ENCODE data around the gene HNRNPA1. TPM values are rescaled to one million over a fixed set of nuclear protein-coding genes. Genes with fewer than 3 reads are reported as not detected.

HNRNPA1 gene
- total RNA-seq, 1 experiment from 2014 or later = 2,589 TPM

DNA sequence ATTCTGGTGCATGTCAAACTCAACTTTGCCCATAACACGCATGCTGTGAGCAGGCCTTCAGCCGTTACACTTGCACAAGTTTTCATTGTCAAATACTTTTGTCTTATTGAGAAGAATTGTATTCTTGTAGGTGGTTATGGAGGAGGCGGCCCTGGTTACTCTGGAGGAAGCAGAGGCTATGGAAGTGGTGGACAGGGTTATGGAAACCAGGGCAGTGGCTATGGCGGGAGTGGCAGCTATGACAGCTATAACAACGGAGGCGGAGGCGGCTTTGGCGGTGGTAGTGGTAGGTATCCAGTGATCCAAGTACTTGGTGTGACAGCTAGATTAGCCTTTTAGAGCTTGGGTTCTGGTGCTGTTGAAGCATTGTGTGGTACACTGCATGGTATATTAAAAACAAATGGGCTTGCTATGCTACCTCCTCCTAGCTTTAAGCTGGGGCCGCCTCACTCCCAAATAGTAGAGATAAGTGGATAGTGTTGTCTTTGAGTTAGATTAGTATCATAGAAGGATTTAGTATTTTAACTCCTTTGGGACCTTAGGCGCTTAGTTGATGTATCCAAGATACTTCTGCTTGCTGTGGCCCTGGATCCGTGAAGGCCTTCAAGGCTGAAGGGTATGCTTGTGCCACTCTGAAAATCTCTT, 2.5 kb downstream of the HNRNPA1 start (continued):
- TF ChIP-seq, protein P1, sequence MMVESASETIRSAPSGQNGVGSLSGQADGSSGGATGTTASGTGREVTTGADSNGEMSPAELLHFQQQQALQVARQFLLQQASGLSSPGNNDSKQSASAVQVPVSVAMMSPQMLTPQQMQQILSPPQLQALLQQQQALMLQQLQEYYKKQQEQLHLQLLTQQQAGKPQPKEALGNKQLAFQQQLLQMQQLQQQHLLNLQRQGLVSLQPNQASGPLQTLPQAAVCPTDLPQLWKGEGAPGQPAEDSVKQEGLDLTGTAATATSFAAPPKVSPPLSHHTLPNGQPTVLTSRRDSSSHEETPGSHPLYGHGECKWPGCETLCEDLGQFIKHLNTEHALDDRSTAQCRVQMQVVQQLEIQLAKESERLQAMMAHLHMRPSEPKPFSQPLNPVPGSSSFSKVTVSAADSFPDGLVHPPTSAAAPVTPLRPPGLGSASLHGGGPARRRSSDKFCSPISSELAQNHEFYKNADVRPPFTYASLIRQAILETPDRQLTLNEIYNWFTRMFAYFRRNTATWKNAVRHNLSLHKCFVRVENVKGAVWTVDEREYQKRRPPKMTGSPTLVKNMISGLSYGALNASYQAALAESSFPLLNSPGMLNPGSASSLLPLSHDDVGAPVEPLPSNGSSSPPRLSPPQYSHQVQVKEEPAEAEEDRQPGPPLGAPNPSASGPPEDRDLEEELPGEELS (CRISPR knock-in tag; IDR thresholded peaks at IDR 0.05) = no peak
- TF ChIP-seq, protein P2, sequence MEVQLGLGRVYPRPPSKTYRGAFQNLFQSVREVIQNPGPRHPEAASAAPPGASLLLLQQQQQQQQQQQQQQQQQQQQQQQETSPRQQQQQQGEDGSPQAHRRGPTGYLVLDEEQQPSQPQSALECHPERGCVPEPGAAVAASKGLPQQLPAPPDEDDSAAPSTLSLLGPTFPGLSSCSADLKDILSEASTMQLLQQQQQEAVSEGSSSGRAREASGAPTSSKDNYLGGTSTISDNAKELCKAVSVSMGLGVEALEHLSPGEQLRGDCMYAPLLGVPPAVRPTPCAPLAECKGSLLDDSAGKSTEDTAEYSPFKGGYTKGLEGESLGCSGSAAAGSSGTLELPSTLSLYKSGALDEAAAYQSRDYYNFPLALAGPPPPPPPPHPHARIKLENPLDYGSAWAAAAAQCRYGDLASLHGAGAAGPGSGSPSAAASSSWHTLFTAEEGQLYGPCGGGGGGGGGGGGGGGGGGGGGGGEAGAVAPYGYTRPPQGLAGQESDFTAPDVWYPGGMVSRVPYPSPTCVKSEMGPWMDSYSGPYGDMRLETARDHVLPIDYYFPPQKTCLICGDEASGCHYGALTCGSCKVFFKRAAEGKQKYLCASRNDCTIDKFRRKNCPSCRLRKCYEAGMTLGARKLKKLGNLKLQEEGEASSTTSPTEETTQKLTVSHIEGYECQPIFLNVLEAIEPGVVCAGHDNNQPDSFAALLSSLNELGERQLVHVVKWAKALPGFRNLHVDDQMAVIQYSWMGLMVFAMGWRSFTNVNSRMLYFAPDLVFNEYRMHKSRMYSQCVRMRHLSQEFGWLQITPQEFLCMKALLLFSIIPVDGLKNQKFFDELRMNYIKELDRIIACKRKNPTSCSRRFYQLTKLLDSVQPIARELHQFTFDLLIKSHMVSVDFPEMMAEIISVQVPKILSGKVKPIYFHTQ (CRISPR knock-in tag; IDR thresholded peaks at IDR 0.05) = peak; percentile 61; the same call in 1 of the 2 replicates
- no peak for TF ChIP-seq ELF4 (CRISPR knock-in tag; IDR thresholded peaks at IDR 0.05; ENCODE audit: low read depth)
- TF ChIP-seq TP53 (CRISPR knock-in tag; IDR thresholded peaks at IDR 0.05) = no peak
- TF ChIP-seq, protein P3, sequence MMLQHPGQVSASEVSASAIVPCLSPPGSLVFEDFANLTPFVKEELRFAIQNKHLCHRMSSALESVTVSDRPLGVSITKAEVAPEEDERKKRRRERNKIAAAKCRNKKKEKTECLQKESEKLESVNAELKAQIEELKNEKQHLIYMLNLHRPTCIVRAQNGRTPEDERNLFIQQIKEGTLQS (CRISPR knock-in tag; conservative IDR thresholded peaks at IDR 0.05) = no peak
- TF ChIP-seq, protein P4, sequence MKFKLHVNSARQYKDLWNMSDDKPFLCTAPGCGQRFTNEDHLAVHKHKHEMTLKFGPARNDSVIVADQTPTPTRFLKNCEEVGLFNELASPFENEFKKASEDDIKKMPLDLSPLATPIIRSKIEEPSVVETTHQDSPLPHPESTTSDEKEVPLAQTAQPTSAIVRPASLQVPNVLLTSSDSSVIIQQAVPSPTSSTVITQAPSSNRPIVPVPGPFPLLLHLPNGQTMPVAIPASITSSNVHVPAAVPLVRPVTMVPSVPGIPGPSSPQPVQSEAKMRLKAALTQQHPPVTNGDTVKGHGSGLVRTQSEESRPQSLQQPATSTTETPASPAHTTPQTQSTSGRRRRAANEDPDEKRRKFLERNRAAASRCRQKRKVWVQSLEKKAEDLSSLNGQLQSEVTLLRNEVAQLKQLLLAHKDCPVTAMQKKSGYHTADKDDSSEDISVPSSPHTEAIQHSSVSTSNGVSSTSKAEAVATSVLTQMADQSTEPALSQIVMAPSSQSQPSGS (CRISPR knock-in tag; IDR thresholded peaks at IDR 0.05; ENCODE audit: borderline replicate concordance, low read depth) = no peak
- TF ChIP-seq NR2C2 (CRISPR knock-in tag; IDR thresholded peaks at IDR 0.05) = no peak
- no peak for TF ChIP-seq ETV6 (CRISPR knock-in tag; IDR thresholded peaks at IDR 0.05)
- TF ChIP-seq, protein P5, sequence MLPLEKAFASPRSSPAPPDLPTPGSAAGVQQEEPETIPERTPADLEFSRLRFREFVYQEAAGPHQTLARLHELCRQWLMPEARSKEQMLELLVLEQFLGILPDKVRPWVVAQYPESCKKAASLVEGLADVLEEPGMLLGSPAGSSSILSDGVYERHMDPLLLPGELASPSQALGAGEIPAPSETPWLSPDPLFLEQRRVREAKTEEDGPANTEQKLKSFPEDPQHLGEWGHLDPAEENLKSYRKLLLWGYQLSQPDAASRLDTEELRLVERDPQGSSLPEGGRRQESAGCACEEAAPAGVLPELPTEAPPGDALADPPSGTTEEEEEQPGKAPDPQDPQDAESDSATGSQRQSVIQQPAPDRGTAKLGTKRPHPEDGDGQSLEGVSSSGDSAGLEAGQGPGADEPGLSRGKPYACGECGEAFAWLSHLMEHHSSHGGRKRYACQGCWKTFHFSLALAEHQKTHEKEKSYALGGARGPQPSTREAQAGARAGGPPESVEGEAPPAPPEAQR (CRISPR knock-in tag; IDR thresholded peaks at IDR 0.05) = no peak
- TF ChIP-seq NFYB (CRISPR knock-in tag; conservative IDR thresholded peaks at IDR 0.05; ENCODE audit: low read depth) = no peak
- TF ChIP-seq, protein P6, sequence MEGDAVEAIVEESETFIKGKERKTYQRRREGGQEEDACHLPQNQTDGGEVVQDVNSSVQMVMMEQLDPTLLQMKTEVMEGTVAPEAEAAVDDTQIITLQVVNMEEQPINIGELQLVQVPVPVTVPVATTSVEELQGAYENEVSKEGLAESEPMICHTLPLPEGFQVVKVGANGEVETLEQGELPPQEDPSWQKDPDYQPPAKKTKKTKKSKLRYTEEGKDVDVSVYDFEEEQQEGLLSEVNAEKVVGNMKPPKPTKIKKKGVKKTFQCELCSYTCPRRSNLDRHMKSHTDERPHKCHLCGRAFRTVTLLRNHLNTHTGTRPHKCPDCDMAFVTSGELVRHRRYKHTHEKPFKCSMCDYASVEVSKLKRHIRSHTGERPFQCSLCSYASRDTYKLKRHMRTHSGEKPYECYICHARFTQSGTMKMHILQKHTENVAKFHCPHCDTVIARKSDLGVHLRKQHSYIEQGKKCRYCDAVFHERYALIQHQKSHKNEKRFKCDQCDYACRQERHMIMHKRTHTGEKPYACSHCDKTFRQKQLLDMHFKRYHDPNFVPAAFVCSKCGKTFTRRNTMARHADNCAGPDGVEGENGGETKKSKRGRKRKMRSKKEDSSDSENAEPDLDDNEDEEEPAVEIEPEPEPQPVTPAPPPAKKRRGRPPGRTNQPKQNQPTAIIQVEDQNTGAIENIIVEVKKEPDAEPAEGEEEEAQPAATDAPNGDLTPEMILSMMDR (IDR thresholded peaks at IDR 0.05) = no peak
- TF ChIP-seq ZNF671 (CRISPR knock-in tag; IDR thresholded peaks at IDR 0.05) = peak; percentile 11; the same call in 1 of the 2 replicates
- no peak for TF ChIP-seq FOXJ3 (CRISPR knock-in tag; IDR thresholded peaks at IDR 0.05; ENCODE audit: borderline replicate concordance)
- TF ChIP-seq, protein P7, sequence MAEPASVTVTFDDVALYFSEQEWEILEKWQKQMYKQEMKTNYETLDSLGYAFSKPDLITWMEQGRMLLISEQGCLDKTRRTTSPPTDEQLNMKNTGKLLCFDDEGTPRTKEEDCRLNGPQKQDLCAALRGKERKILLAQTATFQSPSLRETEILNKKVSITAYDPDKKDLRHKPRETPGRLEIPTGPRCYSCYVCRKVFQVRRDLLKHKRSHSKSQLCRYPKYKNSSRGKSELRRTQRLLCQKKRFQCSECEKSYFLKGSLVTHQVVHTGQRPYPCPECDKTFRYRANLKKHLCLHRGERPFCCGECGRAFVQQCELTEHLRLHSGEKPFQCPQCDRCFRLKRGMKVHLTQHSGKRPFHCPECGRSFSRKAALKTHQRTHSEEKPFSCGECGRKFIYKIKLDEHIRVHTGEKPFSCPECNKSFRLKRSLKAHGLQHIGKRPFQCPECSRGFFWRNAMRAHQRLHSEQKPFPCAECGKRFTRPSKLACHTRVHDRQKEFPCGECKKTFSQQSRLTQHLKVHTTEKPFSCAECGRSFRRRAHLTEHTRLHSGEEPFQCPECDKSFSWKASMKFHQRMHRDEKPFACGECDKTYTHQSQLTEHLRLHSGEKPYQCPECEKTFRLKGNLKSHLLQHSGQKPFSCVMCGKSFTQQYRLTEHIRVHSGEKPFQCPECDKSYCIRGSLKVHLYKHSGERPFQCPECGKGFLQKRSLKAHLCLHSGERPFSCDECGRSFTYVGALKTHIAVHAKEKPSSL (CRISPR knock-in tag; conservative IDR thresholded peaks at IDR 0.05) = peak; percentile 53; the same call in 1 of the 2 replicates
- TF ChIP-seq ZNF263 (CRISPR knock-in tag; IDR thresholded peaks at IDR 0.05; ENCODE audit: low read depth) = no peak
- TF ChIP-seq, protein P8, sequence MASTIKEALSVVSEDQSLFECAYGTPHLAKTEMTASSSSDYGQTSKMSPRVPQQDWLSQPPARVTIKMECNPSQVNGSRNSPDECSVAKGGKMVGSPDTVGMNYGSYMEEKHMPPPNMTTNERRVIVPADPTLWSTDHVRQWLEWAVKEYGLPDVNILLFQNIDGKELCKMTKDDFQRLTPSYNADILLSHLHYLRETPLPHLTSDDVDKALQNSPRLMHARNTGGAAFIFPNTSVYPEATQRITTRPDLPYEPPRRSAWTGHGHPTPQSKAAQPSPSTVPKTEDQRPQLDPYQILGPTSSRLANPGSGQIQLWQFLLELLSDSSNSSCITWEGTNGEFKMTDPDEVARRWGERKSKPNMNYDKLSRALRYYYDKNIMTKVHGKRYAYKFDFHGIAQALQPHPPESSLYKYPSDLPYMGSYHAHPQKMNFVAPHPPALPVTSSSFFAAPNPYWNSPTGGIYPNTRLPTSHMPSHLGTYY (CRISPR knock-in tag; IDR thresholded peaks at IDR 0.05) = peak; percentile 43; the same call in 1 of the 2 replicates

Data from WTC11 (cell line).